ENCODE results near the gene GDF11. TPM values are rescaled to one million over a fixed set of nuclear protein-coding genes. Genes with fewer than 3 reads are reported as not detected.

Gene GDF11
- polyA plus RNA-seq, 1 of the 3 experiments (the other 2 are of a cell fraction), result 9.4 TPM

DNA sequence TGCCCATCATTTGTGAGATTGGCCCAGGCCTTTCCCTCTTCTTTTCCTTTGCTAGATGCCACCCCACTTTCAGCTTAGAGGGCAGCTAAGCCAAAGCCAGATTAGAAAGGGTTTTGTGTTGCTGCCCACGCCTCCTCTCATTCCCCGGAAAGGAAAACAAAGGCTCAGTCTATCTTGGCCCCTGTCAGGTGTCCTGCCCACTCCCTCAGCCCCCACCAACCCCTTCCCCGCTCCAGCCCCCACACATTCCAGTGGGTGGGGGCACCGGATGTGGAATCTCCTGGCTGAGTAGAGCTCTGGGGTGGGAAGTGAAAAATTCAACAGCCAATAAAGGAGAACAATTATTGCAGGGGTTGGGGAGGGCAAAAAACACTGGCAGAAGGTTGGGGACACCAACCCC lies 24.9 kb upstream of the GDF11 start:
- H3K27ac ChIP-seq (ENCODE audit: low read depth in 2 of 2, low read length in 1 of 2), result no peak overlapping the region
- no peak overlapping the region for H2AFZ ChIP-seq (ENCODE audit: low read depth)
- no peak for TF ChIP-seq RFX5 (IDR thresholded peaks at IDR 0.05; ENCODE audit: low read length)
- TF ChIP-seq FOXJ3 (CRISPR knock-in tag; IDR thresholded peaks at IDR 0.05), result no peak
- no peaks in the 10 kb centered on the region for H3K9me3 ChIP-seq
- H3K4me1 ChIP-seq (ENCODE audit: control insufficient read depth in 1 of 2, insufficient read depth in 2 of 2, low read depth in 1 of 2, low read length in 1 of 2), result peaks cover 29 to 38% of the 10 kb centered on the region in 2 experiments
- H3K79me2 ChIP-seq (ENCODE audit: insufficient read depth), result peaks cover 13% of the 10 kb centered on the region; the same call in 1 of the 2 replicates
- peaks cover 41% of the 10 kb centered on the region for H3F3A ChIP-seq (replicated peaks; ENCODE audit: insufficient read depth)
- no peak overlapping the region for H3K9ac ChIP-seq
- 87% methylated on average over 4 of the region's 4 CpGs for WGBS (ENCODE audit: low lambda C conversion rate)
- H3K36me3 ChIP-seq (replicated peaks in 1 of 2; ENCODE audit: control insufficient read depth in 1 of 2, insufficient read depth in 2 of 2, low read length in 1 of 2), result peaks cover 0 to 3% of the 10 kb centered on the region in 2 experiments
- H3K4me2 ChIP-seq, result peak overlapping the region; percentile 89; the same call in 1 of the 2 replicates
- CTCF ChIA-PET, result interaction anchor here (1.1 to 11.2 kb wide), 5 partner anchors 10 to 71 kb away, joined by 3 to 202 read pairs (median 31); partner anchors contain the start of gene CD63
- H3K4me3 ChIP-seq (ENCODE audit: low read depth in 2 of 2, low read length in 1 of 2), result no peak overlapping the region
- H3K27me3 ChIP-seq (ENCODE audit: insufficient read depth), result no peaks in the 10 kb centered on the region
- H4K20me1 ChIP-seq (ENCODE audit: insufficient read depth), result peaks cover 6% of the 10 kb centered on the region; the same call in 1 of the 2 replicates
- H3K9me2 ChIP-seq, result no peaks in the 10 kb centered on the region
- POLR2A ChIA-PET, result no interaction called here
- DNase-seq, result no peak

DNA sequence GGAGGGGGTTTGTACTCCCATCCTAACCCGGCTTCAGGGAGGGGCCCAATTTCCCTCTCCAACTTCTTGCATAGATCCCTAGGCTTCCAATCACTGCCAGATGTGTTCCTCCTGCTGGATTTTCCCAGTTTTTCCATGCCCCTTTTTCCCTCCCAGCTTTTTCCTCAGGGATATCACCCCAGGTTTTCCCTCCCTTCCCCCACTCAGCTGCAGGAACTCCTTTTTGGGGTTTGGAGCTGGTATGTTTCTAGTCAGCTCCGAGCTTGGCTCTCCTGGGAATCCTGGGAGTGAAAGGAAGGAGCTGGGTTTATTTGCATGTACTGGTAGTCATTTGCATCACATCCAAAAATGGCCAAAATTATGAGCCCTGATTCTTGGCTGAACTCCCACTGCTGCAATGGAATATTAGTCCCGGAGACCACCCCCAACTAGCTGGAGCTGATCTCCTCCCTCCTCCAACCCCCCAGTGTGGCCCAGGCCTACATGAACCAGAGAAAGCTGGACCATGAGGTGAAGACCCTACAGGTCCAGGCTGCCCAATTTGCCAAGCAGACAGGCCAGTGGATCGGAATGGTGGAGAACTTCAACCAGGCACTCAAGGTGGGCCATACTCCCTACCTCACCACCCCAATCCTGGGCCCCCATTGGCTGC lies 24.2 kb upstream of the GDF11 start:
- CTCF ChIA-PET, result interaction anchor here (1.1 to 11.2 kb wide), 5 partner anchors 9 to 72 kb away, joined by 3 to 202 read pairs (median 31); partner anchors contain the start of gene CD63
- Histone ChIP-seq H3K9me2 (no peaks in the 10 kb centered on the region), H3K79me2 (ENCODE audit: insufficient read depth) (peaks cover 13% of the 10 kb centered on the region; the same call in 1 of the 2 replicates), H3K4me2 (no peak overlapping the region), H3K4me3 (ENCODE audit: low read depth in 2 of 2, low read length in 1 of 2) (no peak overlapping the region), H3K36me3 (replicated peaks in 1 of 2; ENCODE audit: control insufficient read depth in 1 of 2, insufficient read depth in 2 of 2, low read length in 1 of 2) (peaks cover under 1 to 9% of the 10 kb centered on the region in 2 experiments), H2AFZ (ENCODE audit: low read depth) (no peak overlapping the region), H3K4me1 (ENCODE audit: control insufficient read depth in 1 of 2, insufficient read depth in 2 of 2, low read depth in 1 of 2, low read length in 1 of 2) (peaks cover 29 to 38% of the 10 kb centered on the region in 2 experiments), H3K9ac (no peak overlapping the region), H3K27me3 (ENCODE audit: insufficient read depth) (no peaks in the 10 kb centered on the region), H4K20me1 (ENCODE audit: insufficient read depth) (peaks cover 7% of the 10 kb centered on the region), H3K9me3 (no peaks in the 10 kb centered on the region), H3K27ac (ENCODE audit: low read depth in 2 of 2, low read length in 1 of 2) (no peak overlapping the region), H3F3A (replicated peaks; ENCODE audit: insufficient read depth) (peaks cover 43% of the 10 kb centered on the region)
- TF ChIP-seq GATA2 (CRISPR knock-in tag; IDR thresholded peaks at IDR 0.05) (no peak), CHD2 (IDR thresholded peaks at IDR 0.05; ENCODE audit: low read length, partially characterized antibody) (no peak)
- no peak for DNase-seq
- POLR2A ChIA-PET, result interaction anchor here (1.3 kb wide), 1 partner anchor 10 kb away, joined by 6 read pairs; the partner anchor contains the start of gene CD63
- 99% methylated on average over 4 of the region's 4 CpGs for WGBS (ENCODE audit: low lambda C conversion rate)

DNA sequence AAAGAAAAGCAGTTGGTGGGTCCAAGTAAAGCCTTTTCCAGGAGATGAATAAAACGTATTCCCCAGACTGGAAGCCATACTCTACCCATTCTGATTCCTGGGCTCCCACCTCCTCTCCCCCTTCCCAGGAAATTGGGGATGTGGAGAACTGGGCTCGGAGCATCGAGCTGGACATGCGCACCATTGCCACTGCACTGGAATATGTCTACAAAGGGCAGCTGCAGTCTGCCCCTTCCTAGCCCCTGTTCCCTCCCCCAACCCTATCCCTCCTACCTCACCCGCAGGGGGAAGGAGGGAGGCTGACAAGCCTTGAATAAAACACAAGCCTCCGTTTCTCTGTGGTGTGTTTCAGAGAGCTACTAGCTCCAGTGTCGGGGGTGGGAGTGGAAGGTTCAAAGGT lies 23.6 kb upstream of the GDF11 start:
- DNase-seq, result no peak
- H3K36me3 ChIP-seq (replicated peaks in 1 of 2; ENCODE audit: control insufficient read depth in 1 of 2, insufficient read depth in 2 of 2, low read length in 1 of 2), result peaks cover 6 to 15% of the 10 kb centered on the region in 2 experiments
- ChIA-PET POLR2A (interaction anchor here (1.3 kb wide), 1 partner anchor 10 kb away, joined by 6 read pairs; the partner anchor contains the start of gene CD63), CTCF (interaction anchor here (1.7 to 11.2 kb wide), 4 partner anchors 11 to 73 kb away, joined by 5 to 202 read pairs (median 41); partner anchors contain the start of gene CD63)
- peaks cover 29 to 38% of the 10 kb centered on the region in 2 experiments for H3K4me1 ChIP-seq (ENCODE audit: control insufficient read depth in 1 of 2, insufficient read depth in 2 of 2, low read depth in 1 of 2, low read length in 1 of 2)
- peaks cover 13% of the 10 kb centered on the region; the same call in 1 of the 2 replicates for H3K79me2 ChIP-seq (ENCODE audit: insufficient read depth)
- WGBS (ENCODE audit: low lambda C conversion rate), result 86% methylated on average over 5 of the region's 7 CpGs
- peaks cover 46% of the 10 kb centered on the region for H3F3A ChIP-seq (replicated peaks; ENCODE audit: insufficient read depth)
- H2AFZ ChIP-seq (ENCODE audit: low read depth), result no peak overlapping the region
- TF ChIP-seq NFIC (IDR thresholded peaks at IDR 0.05; ENCODE audit: borderline replicate concordance), result no peak
- TF ChIP-seq NRF1 (IDR thresholded peaks at IDR 0.05; ENCODE audit: low read depth, low read length), result no peak
- TF ChIP-seq, protein P1, sequence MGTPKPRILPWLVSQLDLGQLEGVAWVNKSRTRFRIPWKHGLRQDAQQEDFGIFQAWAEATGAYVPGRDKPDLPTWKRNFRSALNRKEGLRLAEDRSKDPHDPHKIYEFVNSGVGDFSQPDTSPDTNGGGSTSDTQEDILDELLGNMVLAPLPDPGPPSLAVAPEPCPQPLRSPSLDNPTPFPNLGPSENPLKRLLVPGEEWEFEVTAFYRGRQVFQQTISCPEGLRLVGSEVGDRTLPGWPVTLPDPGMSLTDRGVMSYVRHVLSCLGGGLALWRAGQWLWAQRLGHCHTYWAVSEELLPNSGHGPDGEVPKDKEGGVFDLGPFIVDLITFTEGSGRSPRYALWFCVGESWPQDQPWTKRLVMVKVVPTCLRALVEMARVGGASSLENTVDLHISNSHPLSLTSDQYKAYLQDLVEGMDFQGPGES (IDR thresholded peaks at IDR 0.05; ENCODE audit: low read depth, low read length), result no peak
- no peak for TF ChIP-seq SIN3A (IDR thresholded peaks at IDR 0.05; ENCODE audit: borderline replicate concordance, low read depth, low read length)
- TF ChIP-seq, protein P2, sequence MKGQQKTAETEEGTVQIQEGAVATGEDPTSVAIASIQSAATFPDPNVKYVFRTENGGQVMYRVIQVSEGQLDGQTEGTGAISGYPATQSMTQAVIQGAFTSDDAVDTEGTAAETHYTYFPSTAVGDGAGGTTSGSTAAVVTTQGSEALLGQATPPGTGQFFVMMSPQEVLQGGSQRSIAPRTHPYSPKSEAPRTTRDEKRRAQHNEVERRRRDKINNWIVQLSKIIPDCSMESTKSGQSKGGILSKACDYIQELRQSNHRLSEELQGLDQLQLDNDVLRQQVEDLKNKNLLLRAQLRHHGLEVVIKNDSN (IDR thresholded peaks at IDR 0.05; ENCODE audit: borderline replicate concordance, low read depth), result no peak
- TF ChIP-seq, protein P3, sequence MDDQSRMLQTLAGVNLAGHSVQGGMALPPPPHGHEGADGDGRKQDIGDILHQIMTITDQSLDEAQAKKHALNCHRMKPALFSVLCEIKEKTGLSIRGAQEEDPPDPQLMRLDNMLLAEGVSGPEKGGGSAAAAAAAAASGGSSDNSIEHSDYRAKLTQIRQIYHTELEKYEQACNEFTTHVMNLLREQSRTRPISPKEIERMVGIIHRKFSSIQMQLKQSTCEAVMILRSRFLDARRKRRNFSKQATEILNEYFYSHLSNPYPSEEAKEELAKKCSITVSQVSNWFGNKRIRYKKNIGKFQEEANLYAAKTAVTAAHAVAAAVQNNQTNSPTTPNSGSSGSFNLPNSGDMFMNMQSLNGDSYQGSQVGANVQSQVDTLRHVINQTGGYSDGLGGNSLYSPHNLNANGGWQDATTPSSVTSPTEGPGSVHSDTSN (IDR thresholded peaks at IDR 0.05), result no peak
- no peak for TF ChIP-seq GATA2 (CRISPR knock-in tag; IDR thresholded peaks at IDR 0.05)
- no peak for TF ChIP-seq SMC3 (IDR thresholded peaks at IDR 0.05; ENCODE audit: low read depth, low read length)
- no peak for TF ChIP-seq JUND (IDR thresholded peaks at IDR 0.05)
- no peak for TF ChIP-seq ELF1 (IDR thresholded peaks at IDR 0.05)
- TF ChIP-seq RXRA (IDR thresholded peaks at IDR 0.05; ENCODE audit: borderline replicate concordance, low read depth), result no peak
- H4K20me1 ChIP-seq (ENCODE audit: insufficient read depth), result peaks cover 13% of the 10 kb centered on the region
- H3K4me3 ChIP-seq (ENCODE audit: low read depth in 2 of 2, low read length in 1 of 2), result no peak overlapping the region
- no peaks in the 10 kb centered on the region for H3K9me3 ChIP-seq
- peak overlapping the region; percentile 66 for H3K4me2 ChIP-seq
- H3K9ac ChIP-seq, result no peak overlapping the region
- peak overlapping the region; percentile 56 to 74; a peak in 2 of 4 replicates for H3K27ac ChIP-seq (ENCODE audit: low read depth in 2 of 2, low read length in 1 of 2)
- H3K9me2 ChIP-seq, result no peaks in the 10 kb centered on the region
- no peaks in the 10 kb centered on the region for H3K27me3 ChIP-seq (ENCODE audit: insufficient read depth)

All from SK-N-SH (cell line).